ENCODE measurements around the gene GPAT2. TPM values are rescaled to one million over a fixed set of nuclear protein-coding genes. Genes with fewer than 3 reads are reported as not detected.
A peak's percentile ranks its signal among the peaks of the same experiment; 100 is the strongest.
"Not testable (repeated sequence)": the region's sequence is repeated elsewhere in the genome, so short reads cannot be mapped to it uniquely, and the experiment has no call there.

The GPAT2 gene
- total and polyA plus RNA-seq, 2 of the 13 experiments (the other 11 are each of a cell fraction or from before 2014, with no cell fraction given) = not detected

GRCh38 chr2:95992102-95992501, 42.6 kb downstream of the GPAT2 start:
- H3K4me2 ChIP-seq (ENCODE audit: low read depth, low read length) = peak overlapping the region; percentile 100
- in situ Hi-C loops (cut with HindIII; ENCODE audit: extremely low pct_ligation_motif_present, low pct_unique_long_range_greater_than_20kb); H3K79me2 ChIP-seq (ENCODE audit: insufficient read depth, low read length); BruUV-seq (replicated peaks); H3K36me3 ChIP-seq (replicated peaks in 1 of 2; ENCODE audit: control insufficient read depth in 1 of 2, insufficient read depth in 2 of 2, low read length in 2 of 2); H2AFZ ChIP-seq (ENCODE audit: low read length); H3K27me3 ChIP-seq (ENCODE audit: control insufficient read depth in 1 of 2, insufficient read depth in 2 of 2, low read length in 2 of 2); H3K4me1 ChIP-seq (ENCODE audit: insufficient read depth, low read length); DNase-seq (ENCODE audit: low spot score); FAIRE-seq; H3K9me3 ChIP-seq (ENCODE audit: low read length); H4K20me1 ChIP-seq (ENCODE audit: insufficient read depth, low read length): not testable (repeated sequence)
- H3K27ac ChIP-seq (ENCODE audit: extremely low read length, insufficient read depth, low read length) = peak overlapping the region; percentile 90
- ChIA-PET POLR2A (interaction anchor here (1.0 kb wide), 1 partner anchor 182 kb away, joined by 3 read pairs; no protein-coding TSS in a partner anchor), CTCF (ENCODE audit: low intra/inter-chr PET ratio, low total read pairs) (interaction anchor here (0.6 to 1.8 kb wide), 4 partner anchors 125 to 182 kb away, joined by 3 to 15 read pairs (median 7); partner anchors contain the start of gene ADRA2B)
- no CpG with 5 or more reads among the region's 39 CpGs for WGBS (ENCODE audit: low lambda C conversion rate)
- intact Hi-C loops (cut with micrococcal nuclease; ENCODE audit: unreplicated experiment) = loop anchor here (1.0 kb wide), 1 partner anchor 182 kb away; no protein-coding TSS in a partner anchor
- H3K4me3 ChIP-seq (replicated peaks in 1 of 3; ENCODE audit: insufficient read depth in 1 of 3, low read depth in 2 of 3, low read length in 3 of 3) = peak overlapping the region; percentile 83 to 97 (median 95); a peak in 5 of 6 replicates
- H3K9ac ChIP-seq (ENCODE audit: insufficient read depth, low read depth, low read length) = peak overlapping the region; percentile 90
- ATAC-seq = peak; percentile 82
- TF ChIP-seq ZNF607 (CRISPR knock-in tag; IDR thresholded peaks at IDR 0.05; ENCODE audit: borderline replicate concordance) (peak; percentile 76; the same call in 1 of the 2 replicates), ZNF546 (CRISPR knock-in tag; conservative IDR thresholded peaks at IDR 0.05) (0 out of 2 replicates have a peak, but pooled peaks have one; percentile 67), ZNF329 (CRISPR knock-in tag; IDR thresholded peaks at IDR 0.05; ENCODE audit: low read depth) (0 out of 2 replicates have a peak, but pooled peaks have one; percentile 21), ZNF235 (CRISPR knock-in tag; IDR thresholded peaks at IDR 0.05; ENCODE audit: borderline replicate concordance) (peak; percentile 63; the same call in 1 of the 2 replicates), ARNT2 (CRISPR knock-in tag; IDR thresholded peaks at IDR 0.05; ENCODE audit: low read depth) (peak; percentile 63; the same call in 1 of the 2 replicates), ASH2L (IDR thresholded peaks at IDR 0.05; ENCODE audit: insufficient read length, low read depth, low read length) (peak; percentile 58), ZBTB14 (CRISPR knock-in tag; IDR thresholded peaks at IDR 0.05) (peak; percentile 68; the same call in 1 of the 2 replicates), ZSCAN21 (CRISPR knock-in tag; IDR thresholded peaks at IDR 0.05; ENCODE audit: borderline replicate concordance) (0 out of 2 replicates have a peak, but pooled peaks have one; percentile 77), ZNF703 (CRISPR knock-in tag; IDR thresholded peaks at IDR 0.05; ENCODE audit: borderline replicate concordance) (peak; percentile 49; the same call in 1 of the 2 replicates), ZNF275 (CRISPR knock-in tag; IDR thresholded peaks at IDR 0.05; ENCODE audit: borderline replicate concordance) (peak; percentile 32; the same call in 1 of the 2 replicates), ZNF18 (CRISPR knock-in tag; IDR thresholded peaks at IDR 0.05; ENCODE audit: insufficient replicate concordance) (peak; percentile 60), POLR2G (IDR thresholded peaks at IDR 0.05; ENCODE audit: low read depth, low read length) (peak; percentile 61; the same call in 1 of the 2 replicates), ZNF605 (CRISPR knock-in tag; IDR thresholded peaks at IDR 0.05) (peak; percentile 48; the same call in 1 of the 2 replicates), ZC3H13 (CRISPR knock-in tag; IDR thresholded peaks at IDR 0.05) (peak; percentile 71; the same call in 1 of the 2 replicates), ZHX1 (CRISPR knock-in tag; IDR thresholded peaks at IDR 0.05; ENCODE audit: low read depth) (0 out of 2 replicates have a peak, but pooled peaks have one; percentile 49), DMAP1 (CRISPR knock-in tag; IDR thresholded peaks at IDR 0.05) (0 out of 2 replicates have a peak, but pooled peaks have one; percentile 22)

Data from HepG2 (cell line).